HG02840 (cell line): ENCODE measurements around the gene C11orf91.
"Not testable (repeated sequence)": the region's sequence is repeated elsewhere in the genome, so short reads cannot be mapped to it uniquely, and the experiment has no call there.

Experiments
- ATAC-seq: cut with Tn5 transposase; IDR thresholded peaks from one replicate; pipeline ENCODE4 v1.9.1; 2021; ENCODE audit warnings: mild to moderate bottlenecking, moderate library complexity, moderate number of reproducible peaks; ENCODE audit not compliant: unreplicated experiment, low FRiP score

Gene C11orf91

DNA sequence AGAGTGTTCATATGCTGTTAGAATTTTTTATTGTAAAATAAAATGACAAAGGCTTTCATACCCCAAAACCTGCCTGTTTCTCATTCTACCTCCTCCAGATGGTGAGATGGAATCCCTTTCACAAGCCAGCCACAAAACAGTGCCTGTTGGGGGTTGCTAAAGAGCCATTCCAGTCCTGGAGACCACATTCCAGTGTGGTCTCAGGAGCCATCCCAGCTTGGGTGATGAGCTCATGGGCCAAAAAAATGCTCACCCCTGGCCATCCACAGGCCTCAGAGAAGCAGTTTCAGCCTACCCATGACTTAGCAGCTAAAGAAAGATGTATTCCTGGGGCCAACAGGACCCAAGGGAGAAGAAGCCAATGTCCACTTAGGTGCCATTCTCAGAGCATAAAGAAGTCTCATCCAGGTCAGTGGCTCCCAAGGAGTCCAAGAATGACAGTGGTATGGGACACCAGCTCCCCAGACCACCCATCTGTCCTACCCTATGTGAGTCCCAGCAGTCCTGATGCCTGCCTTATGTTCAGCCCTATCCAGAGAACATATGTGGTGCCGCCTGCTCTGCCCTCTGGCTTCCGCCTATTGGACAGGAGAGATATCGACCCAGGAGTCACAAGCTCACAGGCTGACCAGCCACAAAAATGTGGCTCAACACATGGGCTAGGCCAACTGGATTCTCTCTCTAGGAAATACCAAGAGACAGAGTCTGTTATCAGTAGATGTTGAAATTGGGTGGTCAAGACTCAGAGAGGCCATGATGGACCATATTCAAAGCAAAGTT, 26.4 kb downstream of the C11orf91 start:
- no peak for ATAC-seq

DNA sequence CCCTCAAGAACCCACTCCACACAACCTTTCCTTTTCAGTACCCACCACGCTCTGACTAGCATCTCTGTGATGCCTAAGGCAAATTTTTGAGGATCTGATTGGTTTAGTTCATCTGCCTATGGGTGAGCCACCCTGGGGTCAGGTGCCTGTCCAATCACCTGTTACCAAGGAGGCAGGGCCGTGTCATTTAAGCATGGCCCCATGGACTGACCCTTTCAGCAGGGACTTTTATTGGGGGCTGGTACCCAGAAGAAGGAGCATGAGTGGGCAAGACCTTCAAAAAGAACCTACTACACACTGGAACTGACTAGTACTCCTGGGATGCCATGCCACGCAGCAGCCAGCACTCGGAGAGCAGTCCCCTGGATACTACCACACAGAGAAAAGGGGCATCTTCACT, 28.4 kb downstream of the C11orf91 start:
- ATAC-seq, result no peak

DNA sequence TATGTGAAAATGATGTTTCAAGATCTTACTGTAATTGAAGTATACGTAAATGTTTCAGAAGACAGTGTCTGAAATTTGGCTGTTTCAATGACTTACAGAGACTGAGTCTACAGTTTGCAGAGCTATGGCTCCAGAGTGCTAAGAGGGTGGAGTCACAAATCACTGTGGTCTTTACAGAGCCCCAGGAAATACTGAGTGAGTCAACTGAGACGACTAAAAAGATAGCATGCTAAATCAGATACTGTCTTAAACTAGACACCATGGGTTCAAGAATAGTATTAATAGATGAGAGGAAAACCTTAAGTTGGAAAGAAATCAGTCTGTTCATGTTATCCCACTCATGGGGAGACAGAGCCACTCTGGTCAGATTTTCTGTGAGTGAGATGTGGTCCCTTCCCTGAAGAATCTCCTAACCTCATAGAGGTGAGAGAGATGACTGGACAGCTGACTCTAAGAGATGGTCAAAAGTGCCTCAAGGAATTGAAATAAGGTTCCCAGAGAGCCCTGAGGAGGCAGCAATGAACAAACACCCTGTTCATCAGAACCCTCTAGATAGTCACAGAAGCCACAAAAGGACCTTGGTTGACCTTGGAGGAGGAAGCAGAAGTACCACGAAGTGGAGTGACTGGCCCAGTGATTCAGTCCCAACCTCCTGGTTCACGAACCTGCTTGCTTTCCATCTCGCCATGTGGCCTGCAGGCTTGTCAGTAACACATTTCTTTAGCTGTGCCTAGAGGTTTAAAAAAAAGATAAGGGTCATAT, 30.2 kb downstream of the C11orf91 start:
- no peak for ATAC-seq

DNA sequence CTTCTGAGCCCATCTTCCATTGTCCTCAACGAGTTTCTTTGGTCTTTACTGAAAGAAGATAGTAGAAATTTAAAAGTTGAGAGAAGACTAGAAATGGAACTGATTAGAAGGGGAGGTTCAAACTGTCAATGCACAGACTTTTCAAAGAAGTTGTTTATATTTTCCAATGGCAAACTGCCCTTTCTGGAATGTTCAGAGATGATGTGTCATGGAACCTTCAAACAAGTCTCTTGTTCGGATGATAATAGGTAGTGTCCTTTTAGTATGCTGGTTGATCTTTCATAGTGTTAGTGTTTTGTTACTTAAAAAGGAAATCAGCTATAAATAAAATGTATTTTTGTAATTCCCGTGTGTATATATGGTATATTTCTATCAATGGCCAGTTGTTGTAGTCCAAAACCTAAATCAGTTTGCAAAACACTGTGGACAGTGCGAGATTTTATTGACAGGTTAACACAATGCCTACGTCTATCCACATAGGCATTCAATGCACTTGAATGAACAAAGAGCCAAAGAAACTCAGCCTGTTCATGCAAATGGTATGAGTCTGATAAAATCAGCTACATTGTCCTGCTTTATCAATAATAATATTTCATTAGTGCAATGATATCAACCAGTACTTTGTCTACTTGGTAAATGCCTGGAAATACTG, 30.9 kb downstream of the C11orf91 start:
- no peak for ATAC-seq

- no peak for ATAC-seq
These were observed 31.6 kb downstream of the C11orf91 start for GRCh38 chr11:33668951-33669596.

GRCh38 chr11:33668468-33668825, 32.2 kb downstream of the C11orf91 start:
- ATAC-seq, result no peak

GRCh38 chr11:33667819-33668467, 32.7 kb downstream of the C11orf91 start:
- no peak for ATAC-seq

- no peak for ATAC-seq
These were observed 35.1 kb downstream of the C11orf91 start for GRCh38 chr11:33665350-33666106.

GRCh38 chr11:33664827-33665226, 35.8 kb downstream of the C11orf91 start:
- no peak for ATAC-seq

- no peak for ATAC-seq
These were observed 36.5 kb downstream of the C11orf91 start for GRCh38 chr11:33664166-33664565.

DNA sequence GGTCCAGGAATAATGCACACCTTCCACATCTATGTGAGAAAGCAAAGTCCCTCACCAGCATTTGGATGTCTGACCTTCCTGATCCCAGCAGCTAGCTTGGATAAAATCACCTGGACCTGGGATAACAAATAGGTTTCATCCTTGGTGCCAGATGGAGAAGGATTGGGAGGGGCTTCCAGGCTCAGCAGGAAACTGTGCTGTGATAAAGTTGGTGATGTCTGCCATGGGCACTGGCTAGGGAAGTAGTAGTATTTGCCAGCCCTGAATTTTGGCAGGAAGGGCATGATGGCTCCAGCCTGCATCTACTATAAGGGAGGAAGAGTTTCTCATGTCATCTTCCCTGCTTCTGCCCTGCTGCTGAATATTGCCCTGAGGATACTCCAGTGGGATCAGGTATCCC, 37.5 kb downstream of the C11orf91 start:
- no peak for ATAC-seq

DNA sequence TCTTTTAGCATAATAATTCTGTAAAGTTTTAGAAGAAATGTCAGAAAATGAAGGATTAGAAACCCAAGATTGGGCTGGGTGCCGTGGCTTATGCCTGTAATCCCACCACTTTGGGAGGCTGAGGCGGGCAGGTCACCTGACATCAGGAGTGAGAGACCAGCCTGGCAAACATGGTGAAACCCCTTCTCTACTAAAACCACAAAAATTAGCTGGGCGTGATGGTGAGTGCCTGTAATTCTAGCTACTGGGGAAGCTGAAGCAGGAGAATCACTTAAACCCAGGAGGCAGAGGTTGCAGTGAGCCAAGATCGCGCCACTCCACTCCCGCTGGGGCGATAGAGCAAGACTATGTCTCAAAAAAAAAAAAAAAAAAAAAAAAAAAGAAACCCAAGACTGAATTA, 39.1 kb downstream of the C11orf91 start:
- not testable (repeated sequence) for ATAC-seq

DNA sequence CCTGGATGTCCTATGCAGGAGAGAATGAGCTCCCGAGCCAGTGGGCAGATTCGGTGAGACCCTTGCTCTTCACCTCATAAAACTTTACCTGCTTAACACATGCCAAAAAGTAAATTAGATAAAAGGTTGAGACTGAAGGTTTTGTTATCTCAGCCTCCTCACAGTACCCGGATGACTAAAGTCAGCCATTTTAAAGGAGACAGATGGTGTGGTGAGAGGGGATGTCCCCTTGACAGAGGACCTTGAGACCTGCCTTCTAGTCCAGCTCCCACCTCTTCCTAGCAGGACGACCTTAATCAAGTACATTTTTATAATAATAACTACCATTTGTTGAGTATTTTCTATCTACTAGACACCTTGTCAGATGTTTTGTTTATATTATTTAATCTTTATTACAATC, 39.7 kb downstream of the C11orf91 start:
- no peak for ATAC-seq

GRCh38 chr11:33659370-33660139, 41.1 kb downstream of the C11orf91 start:
- no peak for ATAC-seq

- no peak for ATAC-seq
These were observed 42.3 kb downstream of the C11orf91 start for GRCh38 chr11:33658195-33658900.

GRCh38 chr11:33657757-33658156, 42.9 kb downstream of the C11orf91 start:
- no peak for ATAC-seq

GRCh38 chr11:33656768-33657167, 43.9 kb downstream of the C11orf91 start:
- ATAC-seq, result no peak

DNA sequence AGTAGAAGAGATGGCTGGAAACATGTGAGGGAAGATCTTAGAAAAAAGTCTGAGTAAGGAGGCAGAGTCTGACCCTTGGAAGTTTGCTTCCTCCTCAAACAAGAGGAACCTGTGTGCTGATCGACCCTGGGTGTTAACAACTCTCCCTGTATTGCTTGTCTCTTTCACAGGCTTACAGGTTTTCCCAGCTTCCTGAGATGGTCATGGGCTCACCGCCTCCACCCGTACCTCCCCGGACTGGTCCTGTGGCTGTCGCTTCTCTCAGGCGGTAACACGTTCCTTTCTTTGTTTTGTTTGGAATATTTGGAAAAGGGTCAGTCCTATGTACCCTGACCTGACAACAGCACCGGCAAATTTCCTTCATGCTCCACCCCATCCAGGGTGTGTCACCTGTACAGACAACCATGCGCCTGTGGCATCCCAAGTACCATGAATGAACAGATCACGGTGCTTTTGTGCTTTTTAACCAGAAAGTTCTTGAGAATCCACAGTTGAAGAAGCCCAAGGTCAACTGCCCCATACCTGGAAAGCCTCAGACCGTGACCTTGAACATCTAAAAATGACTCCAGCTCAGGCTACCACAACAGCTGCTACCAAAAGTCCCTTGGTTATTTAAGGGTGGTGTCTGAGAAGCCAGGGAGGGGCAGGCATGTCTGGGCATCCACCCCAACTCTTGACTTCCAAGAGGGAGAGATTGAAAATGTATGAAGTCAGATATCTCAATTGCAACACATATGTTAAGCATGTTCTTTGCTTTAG, 44.6 kb downstream of the C11orf91 start:
- ATAC-seq, result no peak
